GM12892 (cell line): ENCODE measurements around the gene PON3.

Source experiments
- POLR2A ChIP-seq: IDR thresholded peaks from 2 replicates; pipeline ENCODE4 v1.6.1; 2011; ENCODE audit warnings: low read depth, low read length, control low read depth
- POLR2AphosphoS5 ChIP-seq: IDR thresholded peaks from 2 replicates; pipeline ENCODE4 v1.6.1; 2011; ENCODE audit warnings: low read depth, low read length, control low read depth

- TF ChIP-seq POLR2A, result no peak
- no peak for TF ChIP-seq POLR2AphosphoS5
Observed at GRCh38 chr7:95311389-95311788, 84.8 kb downstream of the PON3 start.
